MCF 10A (cell line): ENCODE data around the gene SASH3. TPM values are rescaled to one million over a fixed set of nuclear protein-coding genes. Genes with fewer than 3 reads are reported as not detected.

ENCODE experiments used
- BruUV-seq: library from RNA; stranded (reverse); fragments of 400-500 nt; replicated peaks from 2 replicates; lab custom pipeline; 2021; lab: Mats Ljungman, UMichigan
- CTCF ChIA-PET: fragments of 300-600 bp; sonication (Branson Sonifier 250); formaldehyde crosslinking; extraction: SDS; loops from one replicate; lab custom pipeline; 2021; ENCODE audit warnings: antibody characterized with exemption, inconsistent platforms; lab: Yijun Ruan, JAX
- POLR2A ChIA-PET: fragments of 300-600, 350-650 bp; sonication (Branson Sonifier 250); formaldehyde crosslinking; extraction: SDS; loops from one replicate; lab custom pipeline; 2020; ENCODE audit warnings: antibody characterized with exemption, inconsistent platforms; lab: Yijun Ruan, JAX
- DNase-seq: peaks from one replicate; pipeline ENCODE4 v3.0.0-alpha.2; 2018; ENCODE audit not compliant: unreplicated experiment
- H3K27ac Mint-ChIP-seq: one replicate; pipeline ENCODE4 v1.8.0; 2022; ENCODE audit warnings: mild to moderate bottlenecking, low read depth, mixed read lengths; ENCODE audit not compliant: unreplicated experiment
- H3K27me3 Mint-ChIP-seq: one replicate; pipeline ENCODE4 v1.8.0; 2022; ENCODE audit warnings: mixed read lengths; ENCODE audit not compliant: insufficient read depth, unreplicated experiment
- H3K36me3 Mint-ChIP-seq: one replicate; pipeline ENCODE4 v1.8.0; 2022; ENCODE audit warnings: mild to moderate bottlenecking, moderate library complexity, mixed read lengths; ENCODE audit not compliant: insufficient read depth, unreplicated experiment
- H3K4me1 Mint-ChIP-seq: one replicate; pipeline ENCODE4 v1.8.0; 2022; ENCODE audit warnings: mixed read lengths; ENCODE audit not compliant: insufficient read depth, unreplicated experiment
- H3K4me3 Mint-ChIP-seq: one replicate; pipeline ENCODE4 v1.8.0; 2022; ENCODE audit warnings: mild to moderate bottlenecking, moderate library complexity, mixed read lengths; ENCODE audit not compliant: unreplicated experiment
- H3K9me3 Mint-ChIP-seq: one replicate; pipeline ENCODE4 v1.8.0; 2022; ENCODE audit warnings: mixed read lengths; ENCODE audit not compliant: unreplicated experiment
- intact Hi-C: fragments of 100-400 bp; cut with micrococcal nuclease; formaldehyde crosslinking; loops from 2 replicates; pipeline ENCODE4 v1.14.1; 2022
- total RNA-seq: library from RNA; stranded (reverse); gene quantifications from 2 replicates; pipeline ENCODE4 v1.2.3, GENCODE V29; 2022
- TF ChIP-seq, protein P1 (sequence below): fragments of 200-600 bp; IDR thresholded peaks from one replicate; pipeline ENCODE4 v1.8.0; 2022; ENCODE audit warnings: antibody characterized with exemption, mild to moderate bottlenecking; ENCODE audit not compliant: unreplicated experiment

SASH3 gene
- total RNA-seq, 1 experiment from 2014 or later: not detected

GRCh38 chrX:129768586-129769466 is 10.9 kb upstream of the SASH3 start:
- Mint-ChIP-seq H3K36me3 (no peaks in the 10 kb centered on the region), H3K9me3 (no peaks in the 10 kb centered on the region), H3K27ac (no peak overlapping the region), H3K27me3 (peaks cover 8% of the 10 kb centered on the region), H3K4me1 (no peaks in the 10 kb centered on the region), H3K4me3 (no peak overlapping the region)
- intact Hi-C loops: no loop called here
- BruUV-seq: no TSS peak
- TF ChIP-seq, protein P1, sequence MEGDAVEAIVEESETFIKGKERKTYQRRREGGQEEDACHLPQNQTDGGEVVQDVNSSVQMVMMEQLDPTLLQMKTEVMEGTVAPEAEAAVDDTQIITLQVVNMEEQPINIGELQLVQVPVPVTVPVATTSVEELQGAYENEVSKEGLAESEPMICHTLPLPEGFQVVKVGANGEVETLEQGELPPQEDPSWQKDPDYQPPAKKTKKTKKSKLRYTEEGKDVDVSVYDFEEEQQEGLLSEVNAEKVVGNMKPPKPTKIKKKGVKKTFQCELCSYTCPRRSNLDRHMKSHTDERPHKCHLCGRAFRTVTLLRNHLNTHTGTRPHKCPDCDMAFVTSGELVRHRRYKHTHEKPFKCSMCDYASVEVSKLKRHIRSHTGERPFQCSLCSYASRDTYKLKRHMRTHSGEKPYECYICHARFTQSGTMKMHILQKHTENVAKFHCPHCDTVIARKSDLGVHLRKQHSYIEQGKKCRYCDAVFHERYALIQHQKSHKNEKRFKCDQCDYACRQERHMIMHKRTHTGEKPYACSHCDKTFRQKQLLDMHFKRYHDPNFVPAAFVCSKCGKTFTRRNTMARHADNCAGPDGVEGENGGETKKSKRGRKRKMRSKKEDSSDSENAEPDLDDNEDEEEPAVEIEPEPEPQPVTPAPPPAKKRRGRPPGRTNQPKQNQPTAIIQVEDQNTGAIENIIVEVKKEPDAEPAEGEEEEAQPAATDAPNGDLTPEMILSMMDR: no peak
- no peak for DNase-seq
- POLR2A ChIA-PET: no interaction called here
- CTCF ChIA-PET: interaction anchor here (0.7 kb wide), 1 partner anchor 114 kb away, joined by 3 read pairs; the partner anchor contains the start of gene APLN

GRCh38 chrX:129769467-129770154 is 10.1 kb upstream of the SASH3 start:
- no peak overlapping the region for H3K27ac Mint-ChIP-seq
- BruUV-seq: no TSS peak
- intact Hi-C loops: no loop called here
- no peaks in the 10 kb centered on the region for H3K36me3 Mint-ChIP-seq
- H3K4me1 Mint-ChIP-seq: no peaks in the 10 kb centered on the region
- DNase-seq: no peak
- no peaks in the 10 kb centered on the region for H3K9me3 Mint-ChIP-seq
- CTCF ChIA-PET: interaction anchor here (0.7 kb wide), 1 partner anchor 8 kb away, joined by 4 read pairs; no protein-coding TSS in a partner anchor
- peaks cover 8% of the 10 kb centered on the region for H3K27me3 Mint-ChIP-seq
- H3K4me3 Mint-ChIP-seq: no peak overlapping the region
- TF ChIP-seq, protein P1: no peak
- POLR2A ChIA-PET: interaction anchor here (0.5 kb wide), 1 partner anchor 1171 kb away, joined by 3 read pairs; no protein-coding TSS in a partner anchor

- intact Hi-C loops: no loop called here
- Mint-ChIP-seq H3K27me3 (peaks cover 2% of the 10 kb centered on the region), H3K4me3 (no peak overlapping the region), H3K9me3 (no peaks in the 10 kb centered on the region), H3K36me3 (no peaks in the 10 kb centered on the region), H3K27ac (no peak overlapping the region), H3K4me1 (no peaks in the 10 kb centered on the region)
- TF ChIP-seq, protein P1: no peak
- CTCF ChIA-PET: no interaction called here
- POLR2A ChIA-PET: no interaction called here
- BruUV-seq: no TSS peak
- no peak for DNase-seq
These were observed 8.3 kb upstream of the SASH3 start for GRCh38 chrX:129771266-129771995.
